HFFc6 (cell line): ENCODE measurements around the gene ZBTB42. TPM values are rescaled to one million over a fixed set of nuclear protein-coding genes. Genes with fewer than 3 reads are reported as not detected.

Experiments
- DNase-seq: peaks from one replicate; pipeline ENCODE4 v3.0.0-alpha.2; 2018
- H3K27ac Mint-ChIP-seq: 2 replicates; pipeline ENCODE4 v1.8.0; 2020; ENCODE audit warnings: mild to moderate bottlenecking, mixed read lengths
- H3K27me3 Mint-ChIP-seq: 2 replicates; pipeline ENCODE4 v1.8.0; 2021; ENCODE audit warnings: mild to moderate bottlenecking, moderate library complexity, mixed read lengths; ENCODE audit not compliant: insufficient read depth
- H3K36me3 Mint-ChIP-seq: 2 replicates; pipeline ENCODE4 v1.8.0; 2021; ENCODE audit warnings: low read depth, mixed read lengths
- H3K4me1 Mint-ChIP-seq: 2 replicates; pipeline ENCODE4 v1.8.0; 2020; ENCODE audit warnings: low read depth, mixed read lengths
- H3K4me3 Mint-ChIP-seq: 2 replicates; pipeline ENCODE4 v1.8.0; 2020; ENCODE audit warnings: mild to moderate bottlenecking, moderate library complexity, mixed read lengths
- H3K9me3 Mint-ChIP-seq: 2 replicates; pipeline ENCODE4 v1.8.0; 2020; ENCODE audit warnings: mild to moderate bottlenecking, mixed read lengths
- CTCF ChIP-seq: fragments of 200-600 bp; sonication (generic); IDR thresholded peaks from 2 replicates; pipeline ENCODE4 v1.5.0; 2021; ENCODE audit warnings: antibody characterized with exemption, mild to moderate bottlenecking
- total RNA-seq, 6 experiments: library from RNA; stranded (reverse); fragmentation: NEBNext Ultra II Directional; extraction: Animal tissue kit (Norgen Biotek cat#: 25700); gene quantifications; 2 replicates in 1 of 6; 3 replicates in 5 of 6; pipeline ENCODE4 v1.2.3, GENCODE V29; 2021

ZBTB42 gene
- total RNA-seq, 6 experiments from 2014 or later = 1.3 to 1.8 (median 1.5) TPM

- H3K36me3 Mint-ChIP-seq = no peaks in the 10 kb centered on the region
- H3K27ac Mint-ChIP-seq = no peak overlapping the region
- no peaks in the 10 kb centered on the region for H3K9me3 Mint-ChIP-seq
- no peak for DNase-seq
- H3K27me3 Mint-ChIP-seq = no peaks in the 10 kb centered on the region; the same call in 1 of the 2 replicates
- TF ChIP-seq CTCF = no peak
- no peak overlapping the region for H3K4me3 Mint-ChIP-seq
- H3K4me1 Mint-ChIP-seq = no peaks in the 10 kb centered on the region
Observed at GRCh38 chr14:104786091-104786586, 14.8 kb upstream of the ZBTB42 start.

GRCh38 chr14:104786726-104787675, 13.9 kb upstream of the ZBTB42 start:
- no peak for TF ChIP-seq CTCF
- Mint-ChIP-seq H3K9me3 (no peaks in the 10 kb centered on the region), H3K4me1 (no peaks in the 10 kb centered on the region), H3K4me3 (no peak overlapping the region), H3K27me3 (no peaks in the 10 kb centered on the region; the same call in 1 of the 2 replicates), H3K27ac (no peak overlapping the region), H3K36me3 (no peaks in the 10 kb centered on the region; the same call in 1 of the 2 replicates)
- DNase-seq = no peak

GRCh38 chr14:104787736-104788135, 13.2 kb upstream of the ZBTB42 start:
- peaks cover under 1% of the 10 kb centered on the region; the same call in 1 of the 2 replicates for H3K4me1 Mint-ChIP-seq
- DNase-seq = no peak
- H3K4me3 Mint-ChIP-seq = no peak overlapping the region
- no peaks in the 10 kb centered on the region for H3K9me3 Mint-ChIP-seq
- no peak overlapping the region for H3K27ac Mint-ChIP-seq
- no peaks in the 10 kb centered on the region; the same call in 1 of the 2 replicates for H3K36me3 Mint-ChIP-seq
- no peaks in the 10 kb centered on the region; the same call in 1 of the 2 replicates for H3K27me3 Mint-ChIP-seq
- no peak for TF ChIP-seq CTCF

GRCh38 chr14:104788161-104788818, 12.6 kb upstream of the ZBTB42 start:
- no peaks in the 10 kb centered on the region for H3K9me3 Mint-ChIP-seq
- no peak overlapping the region for H3K4me3 Mint-ChIP-seq
- H3K4me1 Mint-ChIP-seq = peaks cover 6% of the 10 kb centered on the region
- H3K27ac Mint-ChIP-seq = no peak overlapping the region
- no peaks in the 10 kb centered on the region; the same call in 1 of the 2 replicates for H3K36me3 Mint-ChIP-seq
- no peak for DNase-seq
- H3K27me3 Mint-ChIP-seq = no peaks in the 10 kb centered on the region; the same call in 1 of the 2 replicates
- no peak for TF ChIP-seq CTCF

GRCh38 chr14:104788873-104789663, 11.8 kb upstream of the ZBTB42 start:
- Mint-ChIP-seq H3K27ac (no peak overlapping the region), H3K27me3 (no peaks in the 10 kb centered on the region; the same call in 1 of the 2 replicates), H3K36me3 (no peaks in the 10 kb centered on the region; the same call in 1 of the 2 replicates), H3K4me3 (no peak overlapping the region), H3K9me3 (no peaks in the 10 kb centered on the region), H3K4me1 (peaks cover 14% of the 10 kb centered on the region)
- DNase-seq = no peak
- TF ChIP-seq CTCF = no peak
